GM23338 (cell line): ENCODE results near the gene KCNMB1. TPM values are rescaled to one million over a fixed set of nuclear protein-coding genes. Genes with fewer than 3 reads are reported as not detected.

Experiments
- ATAC-seq: fragments of 200-7000 bp; cut with Tn5 transposase; 3 replicates; pipeline ENCODE4 v1.9.1; 2020
- DNase-seq: peaks from one replicate; pipeline ENCODE4 v3.0.0-alpha.2; 2015; ENCODE audit warnings: low spot score
- H2AFZ ChIP-seq: fragments of 200-600 bp; sonication (generic); 2 replicates; pipeline ENCODE4 v1.8.0; 2016; ENCODE audit warnings: antibody characterized with exemption, mild to moderate bottlenecking, moderate library complexity
- H3F3A ChIP-seq: fragments of 200-600 bp; sonication (generic); replicated peaks from 2 replicates; pipeline ENCODE4 v1.8.0; 2017; ENCODE audit warnings: antibody characterized with exemption, mixed run types, low read depth
- H3K27ac ChIP-seq: fragments of 200-600 bp; sonication (generic); 2 replicates; pipeline ENCODE4 v1.6.1; 2016; ENCODE audit warnings: low read depth
- H3K27me3 ChIP-seq: fragments of 200-600 bp; sonication (generic); 2 replicates; pipeline ENCODE4 v1.8.0; 2016; ENCODE audit warnings: mild to moderate bottlenecking, mixed run types, moderate library complexity; ENCODE audit not compliant: insufficient read depth
- H3K36me3 ChIP-seq: fragments of 200-600 bp; sonication (generic); 2 replicates; pipeline ENCODE4 v1.8.0; 2016; ENCODE audit warnings: mild to moderate bottlenecking; ENCODE audit not compliant: insufficient read depth
- H3K4me1 ChIP-seq: fragments of 200-600 bp; sonication (generic); 2 replicates; pipeline ENCODE4 v1.8.0; 2016; ENCODE audit warnings: mild to moderate bottlenecking, moderate library complexity; ENCODE audit not compliant: insufficient read depth
- H3K4me2 ChIP-seq: fragments of 200-600 bp; sonication (generic); 2 replicates; pipeline ENCODE4 v1.7.1; 2017; ENCODE audit warnings: mixed run types
- H3K4me3 ChIP-seq: fragments of 200-600 bp; sonication (generic); 2 replicates; pipeline ENCODE4 v1.6.1; 2016; ENCODE audit warnings: mixed run types
- H3K79me2 ChIP-seq: fragments of 200-600 bp; sonication (generic); replicated peaks from 2 replicates; pipeline ENCODE4 v1.8.0; 2017; ENCODE audit warnings: mild to moderate bottlenecking; ENCODE audit not compliant: insufficient read depth
- H3K9me2 ChIP-seq: fragments of 200-600 bp; sonication (generic); 2 replicates; pipeline ENCODE4 v1.8.0; 2017; ENCODE audit not compliant: insufficient read depth
- H4K20me1 ChIP-seq: fragments of 200-600 bp; sonication (generic); replicated peaks from 2 replicates; pipeline ENCODE4 v1.8.0; 2017; ENCODE audit warnings: mild to moderate bottlenecking; ENCODE audit not compliant: insufficient read depth
- H3K27ac Mint-ChIP-seq: 2 replicates; pipeline ENCODE4 v1.8.0; 2020; ENCODE audit warnings: inconsistent platforms, mild to moderate bottlenecking, moderate library complexity, mixed read lengths
- H3K27me3 Mint-ChIP-seq: 3 replicates; pipeline ENCODE4 v1.8.0; 2022; ENCODE audit warnings: low read depth, mild to moderate bottlenecking, moderate library complexity, mixed read lengths, inconsistent platforms; ENCODE audit not compliant: insufficient read depth, poor library complexity
- H3K36me3 Mint-ChIP-seq: 3 replicates; pipeline ENCODE4 v1.8.0; 2021; ENCODE audit warnings: low read depth, mild to moderate bottlenecking, inconsistent platforms, moderate library complexity, mixed read lengths
- H3K4me1 Mint-ChIP-seq: 3 replicates; pipeline ENCODE4 v1.8.0; 2020; ENCODE audit warnings: mild to moderate bottlenecking, inconsistent platforms, mixed read lengths
- H3K4me3 Mint-ChIP-seq: 3 replicates; pipeline ENCODE4 v1.8.0; 2021; ENCODE audit warnings: moderate library complexity, mild to moderate bottlenecking, inconsistent platforms, mixed read lengths
- H3K9me3 Mint-ChIP-seq: 3 replicates; pipeline ENCODE4 v1.8.0; 2020; ENCODE audit warnings: moderate library complexity, mild to moderate bottlenecking, inconsistent platforms, mixed read lengths
- CREB1 ChIP-seq: fragments of 250-450 bp; sonication (Bioruptor Pico); IDR thresholded peaks from 2 replicates; pipeline ENCODE4 v1.5.0; 2020; ENCODE audit warnings: low read depth, mild to moderate bottlenecking, moderate library complexity
- CTCF ChIP-seq, 2 experiments: fragments of 200-600 bp in 1 of 2; sonication (generic) in 1 of 2; conservative IDR thresholded peaks; 2 replicates each; pipeline versions ENCODE4 v1.5.1 to v1.6.1; 2016 to 2017; ENCODE audit warnings: antibody characterized with exemption in 2 of 2, low read depth in 2 of 2, mild to moderate bottlenecking in 2 of 2, moderate library complexity in 1 of 2
- ETS1 ChIP-seq: IDR thresholded peaks from 2 replicates; pipeline ENCODE4 v1.6.1; 2016; ENCODE audit warnings: antibody characterized with exemption
- EZH2 ChIP-seq: fragments of 200-600 bp; sonication (generic); IDR thresholded peaks from one replicate; pipeline ENCODE4 v1.8.0; 2017; ENCODE audit warnings: antibody characterized with exemption, mild to moderate bottlenecking, low read depth; ENCODE audit not compliant: unreplicated experiment
- EZH2phosphoT487 ChIP-seq: fragments of 200-600 bp; sonication (generic); IDR thresholded peaks from one replicate; pipeline ENCODE4 v1.8.1; 2018; ENCODE audit warnings: antibody characterized with exemption; ENCODE audit not compliant: unreplicated experiment
- JUNB ChIP-seq: IDR thresholded peaks from one replicate; pipeline ENCODE4 v1.6.1; 2016; ENCODE audit warnings: antibody characterized with exemption; ENCODE audit not compliant: unreplicated experiment
- NANOG ChIP-seq: IDR thresholded peaks from 2 replicates; pipeline ENCODE4 v1.6.1; 2016; ENCODE audit warnings: antibody characterized with exemption, borderline replicate concordance
- POLR2AphosphoS5 ChIP-seq: IDR thresholded peaks from 2 replicates; pipeline ENCODE4 v1.6.1; 2016; ENCODE audit warnings: antibody characterized with exemption, low read depth
- REST ChIP-seq: IDR thresholded peaks from one replicate; pipeline ENCODE4 v1.6.1; 2018; ENCODE audit warnings: antibody characterized with exemption; ENCODE audit not compliant: unreplicated experiment
- STAT1 ChIP-seq: IDR thresholded peaks from one replicate; pipeline ENCODE4 v1.6.1; 2016; ENCODE audit warnings: antibody characterized with exemption; ENCODE audit not compliant: unreplicated experiment
- ZNF114 ChIP-seq: fragments of 250-450 bp; sonication (Bioruptor Pico); IDR thresholded peaks from 2 replicates; pipeline ENCODE4 v1.5.0; 2020; ENCODE audit warnings: mild to moderate bottlenecking, moderate library complexity
- ZNF331 ChIP-seq: fragments of 250-450 bp; sonication (Bioruptor Pico); IDR thresholded peaks from 2 replicates; pipeline ENCODE4 v1.5.0; 2020; ENCODE audit warnings: low read depth, mild to moderate bottlenecking, moderate library complexity
- ZNF462 ChIP-seq: fragments of 250-450 bp; sonication (Bioruptor Pico); IDR thresholded peaks from 2 replicates; pipeline ENCODE4 v1.5.0; 2020; ENCODE audit warnings: mild to moderate bottlenecking, moderate library complexity
- polyA plus RNA-seq: library from polyadenylated mRNA; unstranded; fragments of >200 nt; fragmentation: Nextera tagmentation; extraction: Ambion mirVana; gene quantifications from 2 replicates; pipeline ENCODE4 v1.2.1, GENCODE V29; 2016
- total RNA-seq: library from RNA; depleted of rRNA; stranded (reverse); fragments of >200 nt; shearing (Covaris generic); gene quantifications from 2 replicates; pipeline ENCODE4 v1.2.3, GENCODE V29; 2014

KCNMB1 gene
- total and polyA plus RNA-seq, 2 experiments from 2014 or later, result 0.17 to 0.19 TPM

- H3K36me3 ChIP-seq, result 0 out of 2 replicates have a peak, but pooled peaks cover 4% of the 10 kb centered on the region
- H3K27ac Mint-ChIP-seq, result no peak overlapping the region
- TF ChIP-seq EZH2 (no peak), ZNF462 (no peak), ZNF114 (CRISPR knock-in tag) (no peak), REST (no peak), NANOG (no peak), STAT1 (no peak), ZNF331 (CRISPR knock-in tag) (no peak), CTCF (conservative IDR thresholded peaks at IDR 0.05; ENCODE audit: low read depth in 2 of 2) (no peak), ETS1 (no peak), JUNB (no peak), EZH2phosphoT487 (no peak), POLR2AphosphoS5 (no peak), CREB1 (CRISPR knock-in tag) (no peak)
- H2AFZ ChIP-seq, result no peak overlapping the region
- peaks cover under 1% of the 10 kb centered on the region; the same call in 2 of the 3 replicates for H3K9me3 Mint-ChIP-seq
- peaks cover 6% of the 10 kb centered on the region for H3K27me3 Mint-ChIP-seq
- peaks cover under 1% of the 10 kb centered on the region; the same call in 1 of the 3 replicates for H3K36me3 Mint-ChIP-seq
- no peak overlapping the region for H3K4me2 ChIP-seq
- H3K4me1 Mint-ChIP-seq, result peaks cover 31% of the 10 kb centered on the region
- H3K4me3 Mint-ChIP-seq, result no peak overlapping the region
- no peaks in the 10 kb centered on the region for H3K9me2 ChIP-seq
- peaks cover 21% of the 10 kb centered on the region for H3K4me1 ChIP-seq
- ATAC-seq (no peak), DNase-seq (no peak)
- H3K4me3 ChIP-seq, result no peak overlapping the region
- no peaks in the 10 kb centered on the region for H3F3A ChIP-seq
- H3K79me2 ChIP-seq, result no peaks in the 10 kb centered on the region
- no peak overlapping the region for H3K27ac ChIP-seq
- H4K20me1 ChIP-seq, result no peaks in the 10 kb centered on the region
- H3K27me3 ChIP-seq, result no peaks in the 10 kb centered on the region
Measured at GRCh38 chr5:170437621-170438375, 48.6 kb upstream of the KCNMB1 start.
